HG03108 (cell line): Measurements from ENCODE around the gene NDUFS7.

Experiments
- ATAC-seq: cut with Tn5 transposase; IDR thresholded peaks from one replicate; pipeline ENCODE4 v1.9.1; 2021; ENCODE audit warnings: moderate library complexity; ENCODE audit not compliant: unreplicated experiment

Gene NDUFS7

DNA sequence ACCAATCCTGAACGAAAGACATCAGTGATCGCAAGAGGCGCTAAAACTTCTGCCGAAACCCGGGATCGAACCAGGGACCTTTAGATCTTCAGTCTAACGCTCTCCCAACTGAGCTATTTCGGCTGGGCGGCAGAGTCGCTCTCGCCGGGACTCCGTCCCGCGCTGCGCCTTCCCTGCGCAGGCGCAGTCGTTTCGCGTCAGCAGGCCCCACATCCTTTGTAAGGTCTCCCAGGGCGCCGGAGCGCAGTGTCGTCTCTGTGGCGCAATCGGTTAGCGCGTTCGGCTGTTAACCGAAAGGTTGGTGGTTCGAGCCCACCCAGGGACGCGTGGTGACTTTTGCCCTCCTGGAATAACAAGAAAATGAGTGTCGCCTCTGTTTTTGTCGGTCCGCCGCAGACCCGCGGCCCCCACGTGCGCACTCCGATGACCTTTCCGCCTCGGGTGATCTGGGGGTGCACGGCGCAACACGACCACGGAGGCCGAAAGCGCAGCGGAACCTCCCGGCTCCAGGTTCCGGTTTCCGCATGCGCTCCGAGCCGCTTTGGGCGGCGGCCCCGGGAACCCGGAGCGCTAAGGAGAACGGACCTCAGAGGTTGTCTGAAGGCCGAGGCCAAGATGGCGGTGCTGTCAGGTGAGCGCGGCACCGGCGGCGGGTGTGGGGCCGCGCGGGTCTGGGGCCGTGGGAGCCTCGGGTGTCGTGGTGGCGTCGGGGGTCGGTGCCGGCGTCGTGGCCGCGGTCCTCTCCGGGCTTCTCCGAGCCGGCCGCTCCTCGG, at the start of gene NDUFS7:
TSS of gene NDUFS7 (plus strand) at position 596 of the 773 bp plus-strand sequence. CDS start at position 616, 20 bp downstream.
- ATAC-seq, result peak; percentile 58

DNA sequence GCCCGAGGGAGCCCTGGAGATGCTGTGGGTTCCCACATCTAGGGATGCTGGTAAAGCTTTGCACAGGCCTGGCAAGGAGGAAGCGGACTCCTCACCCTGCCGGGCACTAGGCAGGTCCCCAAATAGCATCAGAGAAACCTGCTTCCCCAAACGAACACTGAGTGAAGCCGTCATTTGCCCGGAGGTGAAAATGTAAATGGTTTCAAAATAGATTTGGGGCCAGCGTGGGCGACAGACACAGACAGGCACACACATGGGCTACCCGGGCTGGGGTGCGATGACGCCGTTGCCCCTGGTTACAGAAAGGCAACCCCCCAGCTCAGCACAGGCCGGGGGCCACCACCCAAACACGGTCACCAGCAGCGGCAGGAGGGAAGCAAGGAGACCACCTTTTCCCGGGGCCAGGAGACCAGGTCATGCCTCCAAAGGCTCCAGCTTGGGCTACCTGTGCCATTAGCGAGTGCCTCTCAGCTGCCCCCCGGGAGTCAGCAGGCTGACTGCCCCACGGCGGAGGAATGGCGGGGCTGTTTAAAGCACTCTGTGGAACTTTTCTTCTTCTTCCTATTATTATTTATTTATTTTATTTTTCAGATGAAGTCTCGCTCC, 47.5 kb upstream of the NDUFS7 start:
- ATAC-seq, result no peak

DNA sequence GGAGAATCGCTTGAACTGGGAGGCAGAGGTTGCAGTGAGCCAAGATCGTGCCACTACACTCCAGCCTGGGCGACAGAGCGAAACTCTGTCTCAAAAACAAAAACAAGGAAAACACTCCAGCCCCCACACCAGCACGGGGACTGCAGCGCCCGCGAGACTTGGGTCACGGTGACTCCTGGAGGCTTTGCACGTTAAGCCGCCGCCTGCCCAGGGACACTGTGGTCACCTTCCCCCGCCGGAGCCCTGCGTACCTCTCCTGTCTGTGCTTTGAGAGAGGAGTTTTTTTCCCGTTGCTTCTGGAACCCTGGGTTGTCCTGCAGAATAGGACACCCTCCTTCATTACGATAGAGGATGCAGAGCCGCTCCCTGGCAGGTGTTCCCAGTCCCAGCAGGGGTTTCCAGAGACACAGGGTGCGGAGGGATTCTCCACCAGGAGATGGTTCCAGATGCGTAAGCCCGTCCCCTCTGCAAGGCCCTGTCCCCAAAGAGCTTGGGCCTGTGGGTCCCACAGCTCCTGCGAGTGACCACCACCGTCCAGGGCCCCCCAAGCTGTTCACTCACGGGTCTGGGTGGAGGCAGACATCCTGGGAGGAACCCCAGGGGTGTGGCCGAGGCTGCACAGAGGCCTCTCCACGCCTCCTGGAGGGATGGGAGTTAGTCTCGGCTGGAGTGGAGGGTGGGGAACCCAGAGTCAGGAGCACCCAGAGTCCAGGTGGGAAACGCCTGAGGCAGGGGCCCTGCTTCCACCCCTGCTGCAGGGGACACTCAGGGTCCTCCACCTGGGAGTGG, 42.8 kb upstream of the NDUFS7 start:
- ATAC-seq, result no peak

DNA sequence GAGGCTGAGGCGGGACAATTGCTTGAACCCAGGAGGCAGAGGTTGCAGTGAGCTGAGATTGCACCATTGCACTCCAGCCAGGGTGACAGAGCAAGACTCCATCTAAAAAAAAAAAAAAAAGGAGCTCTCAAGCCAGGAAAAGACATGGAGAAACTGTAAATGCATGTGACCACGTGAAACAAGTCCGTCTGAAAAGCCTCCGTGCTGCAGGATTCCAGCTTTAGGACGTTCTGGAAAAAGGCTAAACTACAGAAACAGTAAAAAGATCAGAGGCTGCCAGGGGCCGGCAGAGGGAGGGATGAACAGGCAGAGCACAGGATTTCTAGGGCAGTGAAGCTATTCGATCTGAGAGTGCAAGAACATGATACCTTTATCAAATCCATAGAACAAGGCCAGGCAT, 40.7 kb upstream of the NDUFS7 start:
- no peak for ATAC-seq

DNA sequence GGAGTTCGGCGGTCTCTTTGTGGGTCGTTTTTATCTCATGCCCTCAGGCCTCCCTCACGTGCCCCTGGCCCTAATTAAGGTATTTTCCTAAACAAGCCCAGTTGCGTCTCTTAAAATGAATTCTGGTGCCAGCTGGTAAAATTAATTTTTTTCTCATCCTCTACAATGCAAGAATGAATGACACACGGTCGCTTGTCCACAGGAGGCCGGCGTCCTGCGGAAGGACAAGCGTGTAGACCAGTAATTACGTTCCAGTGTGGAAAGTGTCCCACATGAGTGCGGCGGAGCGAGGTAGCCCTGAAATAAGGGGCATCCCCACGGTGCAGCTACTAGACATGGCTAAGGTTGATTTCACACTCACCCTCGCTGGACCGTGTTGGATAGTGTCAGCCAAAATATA, 34.5 kb upstream of the NDUFS7 start:
- no peak for ATAC-seq

DNA sequence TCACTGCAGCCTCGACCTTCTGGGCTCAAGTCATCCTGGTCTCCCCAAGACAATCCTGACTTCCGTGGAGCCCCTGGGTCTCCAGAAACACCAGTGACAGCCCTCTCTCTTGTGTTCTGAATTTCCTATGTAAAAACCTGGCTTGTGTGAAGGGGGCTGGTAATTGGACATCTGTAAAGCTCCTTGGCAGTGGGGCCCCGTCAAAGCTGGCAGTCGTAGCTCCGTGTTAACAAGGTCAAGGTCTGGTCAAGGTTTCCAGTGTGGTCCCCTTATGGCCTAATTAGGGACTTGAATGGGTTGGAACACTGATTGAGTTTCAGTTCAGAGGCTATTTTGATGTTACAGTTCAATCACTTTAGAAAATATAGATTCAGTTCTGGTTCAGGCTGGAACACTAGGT, 32.8 kb upstream of the NDUFS7 start:
- no peak for ATAC-seq

DNA sequence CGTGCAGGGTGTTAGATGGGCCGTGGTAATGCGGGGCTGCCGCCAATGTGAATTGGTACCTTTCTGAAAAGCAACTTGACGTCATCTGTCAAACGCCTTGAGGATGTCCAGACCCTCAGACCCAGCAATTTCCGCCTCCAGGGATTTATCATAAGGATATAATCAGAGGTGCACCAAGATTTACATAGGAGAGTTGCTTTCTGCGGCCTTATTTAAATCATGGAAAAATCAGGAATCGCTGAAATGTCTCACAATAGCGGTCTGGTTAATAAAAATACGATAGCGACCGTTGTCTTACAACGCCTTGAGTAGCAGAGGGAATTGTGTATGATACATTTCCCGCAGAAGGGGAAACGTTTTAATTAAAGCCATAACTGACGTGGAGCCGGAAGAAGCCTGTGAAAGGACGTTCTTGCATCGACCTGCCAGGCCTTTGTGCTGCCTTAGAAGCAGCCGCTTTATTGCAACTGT, 32.3 kb upstream of the NDUFS7 start:
- ATAC-seq, result no peak

DNA sequence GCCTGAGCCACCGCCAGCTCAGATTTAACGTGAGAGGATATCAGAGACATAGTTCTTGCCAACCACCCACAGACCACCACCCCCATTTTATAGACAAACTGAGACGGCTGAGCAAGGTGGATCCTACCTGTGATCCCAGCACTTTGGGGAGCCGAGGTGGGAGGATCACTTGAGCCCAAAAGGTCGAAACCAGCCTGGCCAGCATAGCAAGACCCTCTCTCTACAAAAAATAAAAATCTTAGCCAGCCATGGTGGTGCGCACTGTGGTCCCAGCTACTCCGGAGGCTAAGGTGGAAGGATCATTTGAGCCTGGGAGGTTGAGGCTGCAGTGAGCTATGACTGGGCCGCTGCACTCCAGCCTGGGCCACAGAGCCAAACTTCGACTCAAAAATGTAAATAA, 30.6 kb upstream of the NDUFS7 start:
- ATAC-seq, result no peak

DNA sequence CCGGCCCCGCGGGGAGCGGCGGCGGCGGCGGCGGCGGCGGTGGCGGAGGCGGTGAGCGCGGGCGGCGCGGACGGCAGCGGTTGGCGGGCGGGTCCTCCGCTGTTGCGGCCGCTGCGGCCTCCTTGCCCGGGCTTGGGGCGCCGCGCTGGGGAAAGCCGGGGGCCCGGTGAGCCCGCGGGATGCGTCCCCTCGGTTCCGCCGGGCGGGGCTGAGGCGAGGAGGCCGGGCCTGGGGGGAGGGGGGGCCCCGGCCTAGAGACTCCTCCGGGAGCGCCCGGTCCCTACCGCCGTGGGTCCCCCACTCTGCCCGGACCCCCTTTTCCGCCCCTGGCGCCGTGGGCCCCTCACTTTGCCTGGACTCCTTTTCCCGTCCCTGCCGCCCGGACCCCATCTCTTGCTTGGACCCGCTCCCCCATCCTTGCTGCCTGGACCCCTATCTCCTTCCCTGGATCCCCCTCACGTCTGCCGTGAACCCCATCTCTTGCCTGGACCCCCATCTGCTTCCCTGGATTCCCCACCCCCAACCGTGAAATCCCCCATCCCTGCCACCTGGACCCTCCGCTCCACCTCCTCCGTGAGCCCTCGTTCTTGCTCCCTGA, 28.6 kb upstream of the NDUFS7 start:
- peak; percentile 30 for ATAC-seq

DNA sequence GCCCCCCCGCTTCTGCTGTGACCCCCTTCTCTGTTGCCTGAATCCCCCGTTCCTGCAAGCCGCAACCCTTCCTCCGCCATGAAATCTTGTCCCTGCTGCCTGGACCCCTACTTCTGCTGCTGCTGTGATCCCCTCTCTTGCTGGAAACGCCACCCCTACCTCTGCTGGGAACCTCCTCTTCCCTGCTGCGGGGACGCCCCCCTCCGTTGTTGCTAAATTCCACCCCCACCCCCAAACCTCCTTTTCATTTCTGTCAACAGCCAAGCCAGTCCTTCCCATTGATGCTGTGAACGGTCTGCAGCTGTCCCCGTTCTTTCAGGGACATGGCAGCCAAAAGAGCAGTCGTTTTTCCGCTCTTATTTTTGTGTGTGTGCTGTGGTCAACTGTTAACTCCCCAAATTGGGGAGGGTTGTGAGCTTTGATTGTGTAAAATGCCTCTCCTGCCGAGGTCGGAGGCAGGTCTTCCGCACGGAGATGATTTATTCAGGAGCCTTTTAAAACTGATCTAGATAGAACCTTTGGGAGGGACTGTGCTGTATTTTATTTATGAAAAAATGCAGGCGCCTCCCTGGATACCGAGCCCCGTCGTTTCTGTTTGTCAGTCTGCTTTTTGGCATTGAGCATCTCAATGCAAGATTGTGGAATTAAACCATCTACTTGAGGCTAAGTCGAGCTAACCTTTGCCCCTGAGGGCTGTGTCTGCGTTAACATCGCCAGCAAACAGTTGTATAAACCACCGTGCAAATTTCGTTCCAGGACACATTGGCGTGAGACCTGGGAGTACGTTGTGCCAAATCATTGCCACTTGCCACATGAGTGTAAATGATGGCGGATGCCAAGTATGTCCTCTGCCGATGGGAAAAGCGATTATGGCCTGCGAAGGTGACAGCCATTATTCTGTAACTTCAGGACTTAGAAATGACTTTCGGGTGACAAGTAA, 27.9 kb upstream of the NDUFS7 start:
- no peak for ATAC-seq

DNA sequence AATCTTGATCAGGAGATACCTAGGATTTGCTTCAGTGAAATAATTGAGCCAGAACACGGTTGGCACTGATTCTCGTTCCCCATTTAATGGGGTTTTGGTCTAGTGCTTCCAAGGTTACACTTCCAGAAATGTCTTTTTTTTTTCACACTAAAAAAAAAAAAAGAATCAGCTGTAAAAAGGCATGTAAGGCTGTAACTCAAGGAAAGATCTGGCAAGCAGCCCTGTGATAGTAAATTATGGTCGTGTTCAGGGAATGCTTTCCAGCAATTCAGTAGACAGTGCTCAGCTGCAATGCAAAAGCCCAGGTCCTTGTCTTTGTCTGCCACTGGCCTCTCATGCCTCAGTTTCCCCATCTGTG, 27.2 kb upstream of the NDUFS7 start:
- no peak for ATAC-seq

DNA sequence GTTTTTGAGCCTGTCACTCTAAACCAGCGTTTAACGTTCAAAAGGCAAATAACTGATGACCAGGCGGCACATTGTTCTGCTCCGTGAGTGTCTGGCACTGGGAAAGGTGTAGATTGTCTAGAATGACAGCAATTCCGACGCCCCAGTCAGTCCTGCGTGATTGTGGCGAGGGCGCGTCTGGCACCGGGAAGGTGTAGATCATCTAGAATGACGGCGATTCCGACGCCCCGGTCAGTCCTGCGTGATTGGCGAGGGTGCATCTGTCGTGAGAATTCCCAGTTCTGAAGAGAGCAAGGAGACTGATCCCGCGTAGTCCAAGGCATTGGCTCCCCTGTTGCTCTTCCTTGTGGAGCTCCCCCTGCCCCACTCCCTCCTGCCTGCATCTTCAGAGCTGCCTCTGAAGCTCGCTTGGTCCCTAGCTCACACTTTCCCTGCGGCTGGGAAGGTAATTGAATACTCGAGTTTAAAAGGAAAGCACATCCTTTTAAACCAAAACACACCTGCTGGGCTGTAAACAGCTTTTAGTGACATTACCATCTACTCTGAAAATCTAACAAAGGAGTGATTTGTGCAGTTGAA, 26.1 kb upstream of the NDUFS7 start:
- no peak for ATAC-seq

DNA sequence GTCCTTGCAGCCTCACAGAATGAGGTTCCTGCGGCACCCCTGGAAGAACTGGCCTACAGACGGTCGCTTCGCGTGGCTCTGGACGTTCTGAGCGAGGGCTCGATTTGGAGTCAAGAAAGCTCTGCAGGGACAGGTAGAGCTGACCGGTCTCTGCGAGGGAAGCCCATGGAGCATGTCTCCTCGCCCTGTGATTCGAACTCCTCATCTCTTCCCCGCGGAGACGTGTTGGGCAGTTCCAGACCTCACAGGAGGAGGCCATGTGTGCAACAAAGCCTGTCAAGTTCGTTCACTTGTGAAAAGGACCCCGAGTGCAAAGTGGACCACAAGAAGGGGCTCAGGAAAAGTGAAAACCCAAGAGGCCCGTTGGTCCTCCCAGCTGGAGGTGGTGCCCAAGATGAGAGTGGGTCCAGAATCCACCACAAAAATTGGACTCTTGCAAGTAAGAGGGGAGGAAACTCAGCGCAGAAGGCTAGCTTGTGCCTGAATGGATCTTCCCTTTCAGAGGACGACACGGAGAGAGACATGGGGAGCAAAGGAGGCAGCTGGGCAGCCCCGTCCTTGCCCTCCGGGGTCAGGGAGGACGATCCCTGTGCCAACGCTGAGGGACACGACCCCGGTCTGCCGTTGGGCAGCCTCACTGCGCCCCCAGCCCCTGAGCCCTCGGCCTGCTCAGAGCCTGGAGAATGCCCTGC, 23.4 kb upstream of the NDUFS7 start:
- no peak for ATAC-seq

DNA sequence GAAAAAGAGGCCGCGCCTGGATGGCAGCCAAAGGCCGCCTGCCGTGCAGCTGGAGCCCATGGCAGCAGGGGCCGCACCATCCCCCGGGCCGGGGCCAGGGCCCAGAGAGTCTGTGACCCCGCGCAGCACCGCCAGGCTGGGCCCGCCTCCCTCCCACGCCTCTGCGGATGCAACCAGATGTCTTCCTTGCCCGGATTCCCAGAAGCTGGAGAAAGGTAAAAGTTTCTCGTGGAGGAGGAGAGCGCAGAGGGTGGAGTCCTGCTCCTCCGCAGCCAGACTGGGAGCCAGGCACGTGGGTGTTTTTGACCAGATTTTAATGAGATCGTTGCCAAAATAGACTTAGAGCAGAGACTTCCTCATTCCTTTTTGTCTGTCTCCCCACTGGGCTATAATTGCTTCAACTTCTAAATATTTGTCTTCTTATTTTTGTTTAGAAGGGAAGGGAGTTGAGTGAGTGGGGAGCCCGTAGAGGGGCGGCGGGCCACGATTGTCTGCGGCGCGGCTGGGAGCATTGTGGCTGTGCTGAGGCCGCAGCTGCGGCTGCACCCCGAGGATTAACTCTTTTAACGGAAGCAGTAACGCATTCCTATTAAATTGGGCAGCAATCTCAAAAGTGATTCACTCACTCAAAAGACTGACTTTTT, 22.8 kb upstream of the NDUFS7 start:
- no peak for ATAC-seq

DNA sequence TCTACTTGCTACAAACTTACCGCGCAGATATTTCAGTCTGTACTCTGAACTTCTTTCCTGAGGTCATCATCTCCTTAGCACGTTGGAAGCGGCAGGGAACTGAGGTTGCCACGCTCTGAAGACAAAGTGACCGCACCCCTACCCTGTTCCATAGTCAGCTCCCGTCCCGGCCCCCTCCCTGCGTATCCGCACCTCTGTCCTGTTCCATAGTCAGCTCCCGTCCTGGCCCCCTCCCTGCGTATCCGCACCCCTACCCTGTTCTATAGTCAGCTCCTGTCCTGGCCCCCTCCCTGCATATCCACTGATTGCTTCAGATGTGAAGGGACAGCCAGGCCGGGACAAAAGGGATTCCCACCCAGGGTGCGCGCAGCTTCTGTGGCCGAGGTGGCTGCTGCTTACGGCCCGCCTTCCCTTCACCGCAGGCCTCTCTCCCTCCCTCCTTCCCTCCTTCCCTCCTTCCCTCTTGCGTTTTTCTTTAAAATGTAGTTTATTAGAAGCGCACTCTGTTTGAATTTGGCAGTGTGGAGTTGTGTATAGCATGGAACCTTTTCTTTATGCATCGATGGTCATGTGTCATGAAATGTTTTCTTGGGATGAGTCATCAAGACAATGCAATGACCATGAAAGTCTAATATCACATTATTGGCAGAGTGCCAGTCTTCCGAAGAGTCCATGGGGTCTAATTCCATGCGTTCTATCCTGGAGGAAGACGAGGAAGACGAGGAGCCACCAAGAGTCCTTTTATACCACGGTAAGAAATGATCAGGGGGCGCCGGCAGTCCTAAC, 21.9 kb upstream of the NDUFS7 start:
- ATAC-seq, result no peak

DNA sequence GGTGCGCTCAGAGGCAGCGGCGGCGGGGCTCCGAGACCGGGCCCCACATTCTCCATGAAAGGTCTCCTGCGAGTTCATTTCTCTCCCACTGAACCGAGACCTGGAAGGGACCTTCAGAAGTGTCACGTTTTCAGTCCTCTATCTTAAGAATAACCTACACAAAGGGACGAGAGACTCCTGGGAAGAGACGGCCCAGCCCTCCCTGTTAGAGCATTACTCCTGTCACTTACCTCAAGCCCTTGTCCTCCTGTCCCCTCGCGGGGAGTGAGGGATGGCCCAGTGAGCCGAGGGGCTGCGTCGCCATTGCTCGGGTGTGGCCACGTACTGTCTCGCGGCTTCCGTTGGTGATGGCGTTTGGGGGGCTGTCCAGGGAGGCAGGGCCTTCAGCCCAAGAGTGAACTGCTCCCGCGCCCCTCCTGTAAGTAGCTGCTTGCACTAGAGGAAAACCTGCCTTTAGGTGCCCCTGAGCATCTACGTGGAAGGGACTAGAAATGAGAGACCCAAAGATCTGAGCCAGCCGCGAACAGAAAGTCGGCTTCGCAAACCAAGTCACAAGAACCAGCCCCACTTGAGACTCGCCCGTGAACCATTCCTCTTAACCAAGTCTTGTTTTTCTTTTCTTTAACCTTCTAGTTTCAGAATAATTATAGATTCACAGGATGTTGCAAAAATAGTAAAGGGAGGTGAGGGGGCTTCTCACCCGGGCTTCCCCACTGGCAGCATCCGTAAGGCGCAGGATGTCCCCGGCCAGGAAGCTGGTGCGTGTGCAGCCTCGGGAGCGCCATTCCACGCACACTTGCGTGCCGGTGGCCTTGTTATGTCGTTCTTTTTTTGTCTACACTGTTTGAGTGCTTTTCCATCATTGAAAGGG, 21.1 kb upstream of the NDUFS7 start:
- no peak for ATAC-seq

DNA sequence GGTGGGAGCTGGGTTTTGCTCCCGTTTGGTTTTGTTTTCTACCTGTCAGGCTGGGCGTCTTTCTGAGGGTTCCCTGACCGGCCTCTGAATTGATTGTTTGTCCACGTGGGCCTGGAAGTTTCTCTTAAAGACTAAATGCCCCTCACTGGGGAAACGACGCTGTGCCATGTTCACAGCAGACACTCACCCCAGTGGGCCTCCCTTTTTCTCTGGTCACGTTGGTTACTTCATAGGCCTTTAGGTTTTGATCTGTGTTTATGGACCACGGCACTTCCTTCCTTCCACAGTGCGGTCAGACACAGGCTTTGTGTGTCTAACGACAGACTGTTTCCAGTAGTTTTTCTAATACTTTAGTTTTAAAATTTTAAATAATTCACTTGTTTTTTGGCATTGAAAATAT, 20.1 kb upstream of the NDUFS7 start:
- ATAC-seq, result no peak
